ENCODE results near the gene XDH.

Gene XDH

DNA sequence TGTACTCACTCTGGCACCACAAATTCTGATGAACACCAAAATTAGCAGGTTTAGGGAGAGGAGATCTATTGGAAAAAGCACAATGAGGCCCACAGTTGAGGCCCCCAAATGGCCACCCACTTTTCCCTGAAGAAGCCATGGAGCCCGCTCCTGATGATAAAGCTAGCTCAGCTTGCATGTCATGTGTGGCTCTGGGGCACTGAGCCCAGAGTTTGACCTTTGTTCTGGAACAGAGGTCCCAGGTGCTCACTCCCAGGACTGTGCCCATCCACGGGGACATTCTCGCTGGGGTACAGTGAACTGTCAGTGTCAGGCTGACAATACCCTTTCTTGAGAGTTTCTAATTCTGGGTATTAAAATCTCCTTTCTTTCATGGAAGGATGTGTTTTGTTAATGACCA is 36.2 kb downstream of the XDH start:
- no peak overlapping the region for H3K27ac ChIP-seq (replicated peaks)
- H3K27me3 ChIP-seq (ENCODE audit: insufficient read depth, poor library complexity, severe bottlenecking) = no peaks in the 10 kb centered on the region
- H3K4me3 ChIP-seq (replicated peaks; ENCODE audit: insufficient read depth, low read length) = no peak overlapping the region
- TF ChIP-seq GABPA (IDR thresholded peaks at IDR 0.05; ENCODE audit: low read depth) (no peak), POLR2AphosphoS5 (IDR thresholded peaks at IDR 0.05; ENCODE audit: low read depth) (no peak), SPI1 (IDR thresholded peaks at IDR 0.05; ENCODE audit: borderline replicate concordance, low read depth) (no peak)
- TF ChIP-seq, protein P1, sequence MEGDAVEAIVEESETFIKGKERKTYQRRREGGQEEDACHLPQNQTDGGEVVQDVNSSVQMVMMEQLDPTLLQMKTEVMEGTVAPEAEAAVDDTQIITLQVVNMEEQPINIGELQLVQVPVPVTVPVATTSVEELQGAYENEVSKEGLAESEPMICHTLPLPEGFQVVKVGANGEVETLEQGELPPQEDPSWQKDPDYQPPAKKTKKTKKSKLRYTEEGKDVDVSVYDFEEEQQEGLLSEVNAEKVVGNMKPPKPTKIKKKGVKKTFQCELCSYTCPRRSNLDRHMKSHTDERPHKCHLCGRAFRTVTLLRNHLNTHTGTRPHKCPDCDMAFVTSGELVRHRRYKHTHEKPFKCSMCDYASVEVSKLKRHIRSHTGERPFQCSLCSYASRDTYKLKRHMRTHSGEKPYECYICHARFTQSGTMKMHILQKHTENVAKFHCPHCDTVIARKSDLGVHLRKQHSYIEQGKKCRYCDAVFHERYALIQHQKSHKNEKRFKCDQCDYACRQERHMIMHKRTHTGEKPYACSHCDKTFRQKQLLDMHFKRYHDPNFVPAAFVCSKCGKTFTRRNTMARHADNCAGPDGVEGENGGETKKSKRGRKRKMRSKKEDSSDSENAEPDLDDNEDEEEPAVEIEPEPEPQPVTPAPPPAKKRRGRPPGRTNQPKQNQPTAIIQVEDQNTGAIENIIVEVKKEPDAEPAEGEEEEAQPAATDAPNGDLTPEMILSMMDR (IDR thresholded peaks at IDR 0.05; ENCODE audit: insufficient read depth, low read length) = no peak
- TF ChIP-seq, protein P2, sequence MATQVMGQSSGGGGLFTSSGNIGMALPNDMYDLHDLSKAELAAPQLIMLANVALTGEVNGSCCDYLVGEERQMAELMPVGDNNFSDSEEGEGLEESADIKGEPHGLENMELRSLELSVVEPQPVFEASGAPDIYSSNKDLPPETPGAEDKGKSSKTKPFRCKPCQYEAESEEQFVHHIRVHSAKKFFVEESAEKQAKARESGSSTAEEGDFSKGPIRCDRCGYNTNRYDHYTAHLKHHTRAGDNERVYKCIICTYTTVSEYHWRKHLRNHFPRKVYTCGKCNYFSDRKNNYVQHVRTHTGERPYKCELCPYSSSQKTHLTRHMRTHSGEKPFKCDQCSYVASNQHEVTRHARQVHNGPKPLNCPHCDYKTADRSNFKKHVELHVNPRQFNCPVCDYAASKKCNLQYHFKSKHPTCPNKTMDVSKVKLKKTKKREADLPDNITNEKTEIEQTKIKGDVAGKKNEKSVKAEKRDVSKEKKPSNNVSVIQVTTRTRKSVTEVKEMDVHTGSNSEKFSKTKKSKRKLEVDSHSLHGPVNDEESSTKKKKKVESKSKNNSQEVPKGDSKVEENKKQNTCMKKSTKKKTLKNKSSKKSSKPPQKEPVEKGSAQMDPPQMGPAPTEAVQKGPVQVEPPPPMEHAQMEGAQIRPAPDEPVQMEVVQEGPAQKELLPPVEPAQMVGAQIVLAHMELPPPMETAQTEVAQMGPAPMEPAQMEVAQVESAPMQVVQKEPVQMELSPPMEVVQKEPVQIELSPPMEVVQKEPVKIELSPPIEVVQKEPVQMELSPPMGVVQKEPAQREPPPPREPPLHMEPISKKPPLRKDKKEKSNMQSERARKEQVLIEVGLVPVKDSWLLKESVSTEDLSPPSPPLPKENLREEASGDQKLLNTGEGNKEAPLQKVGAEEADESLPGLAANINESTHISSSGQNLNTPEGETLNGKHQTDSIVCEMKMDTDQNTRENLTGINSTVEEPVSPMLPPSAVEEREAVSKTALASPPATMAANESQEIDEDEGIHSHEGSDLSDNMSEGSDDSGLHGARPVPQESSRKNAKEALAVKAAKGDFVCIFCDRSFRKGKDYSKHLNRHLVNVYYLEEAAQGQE (IDR thresholded peaks at IDR 0.05; ENCODE audit: insufficient replicate concordance, low read depth) = no peak
- no peak for DNase-seq (ENCODE audit: low read depth in 1 of 2, low spot score in 1 of 2)

DNA sequence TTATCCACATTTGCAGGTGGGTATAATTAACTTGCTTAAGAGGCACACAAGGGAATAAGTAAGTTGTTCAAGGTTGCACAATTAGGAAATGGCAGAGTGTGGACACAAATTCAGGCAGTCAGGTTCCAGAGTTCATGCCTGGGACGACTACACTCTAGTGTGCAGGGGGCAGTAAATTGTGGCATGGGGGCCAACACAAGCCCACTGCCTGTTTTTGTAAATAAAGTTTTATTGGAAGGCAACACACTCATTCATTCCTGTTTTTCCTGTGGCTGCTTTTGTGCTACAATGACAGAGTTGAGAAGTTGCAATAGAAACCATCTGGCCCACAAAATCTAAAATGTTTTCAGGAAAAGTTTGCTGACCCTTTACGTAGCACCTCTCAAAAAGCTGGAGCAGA is 41.4 kb downstream of the XDH start:
- no peak for DNase-seq (ENCODE audit: low read depth in 1 of 2, low spot score in 1 of 2)
- no peaks in the 10 kb centered on the region for H3K27me3 ChIP-seq (ENCODE audit: insufficient read depth, poor library complexity, severe bottlenecking)

DNA sequence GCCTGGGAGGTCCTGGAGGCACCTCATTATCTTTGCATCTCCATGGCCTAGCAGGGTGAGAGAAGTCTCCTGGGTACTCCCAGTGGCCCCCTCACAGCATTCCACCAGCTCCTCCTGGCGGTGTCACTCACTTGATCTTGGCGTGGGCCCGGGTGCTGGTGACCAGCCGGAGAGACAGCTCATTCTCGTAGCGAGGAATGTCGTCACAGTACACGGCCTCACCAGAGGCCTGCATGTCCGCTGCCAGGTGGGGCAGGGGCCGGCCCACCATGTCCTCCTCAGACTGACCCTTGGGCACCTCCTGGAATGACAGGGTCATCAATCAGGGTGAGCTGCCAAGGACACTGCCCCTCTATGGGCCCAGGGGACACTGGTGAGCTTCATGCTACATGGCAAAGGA is 42.4 kb downstream of the XDH start:
- Histone ChIP-seq H3K27ac (replicated peaks) (no peak overlapping the region), H3K4me3 (replicated peaks; ENCODE audit: insufficient read depth, low read length) (no peak overlapping the region), H3K27me3 (ENCODE audit: insufficient read depth, poor library complexity, severe bottlenecking) (no peaks in the 10 kb centered on the region)
- no peak for DNase-seq (ENCODE audit: low read depth in 1 of 2, low spot score in 1 of 2)
- TF ChIP-seq, protein P2 (IDR thresholded peaks at IDR 0.05; ENCODE audit: insufficient replicate concordance, low read depth) = no peak
- TF ChIP-seq GABPA (IDR thresholded peaks at IDR 0.05; ENCODE audit: low read depth) (no peak), SPI1 (IDR thresholded peaks at IDR 0.05; ENCODE audit: borderline replicate concordance, low read depth) (no peak), POLR2AphosphoS5 (IDR thresholded peaks at IDR 0.05; ENCODE audit: low read depth) (no peak)
- TF ChIP-seq, protein P1 (IDR thresholded peaks at IDR 0.05; ENCODE audit: insufficient read depth, low read length) = no peak

More for the DNA sequence above, 41.4 kb downstream of the XDH start:
- TF ChIP-seq, protein P2 (IDR thresholded peaks at IDR 0.05; ENCODE audit: insufficient replicate concordance, low read depth) = no peak
- TF ChIP-seq SPI1 (IDR thresholded peaks at IDR 0.05; ENCODE audit: borderline replicate concordance, low read depth) (no peak), GABPA (IDR thresholded peaks at IDR 0.05; ENCODE audit: low read depth) (no peak), POLR2AphosphoS5 (IDR thresholded peaks at IDR 0.05; ENCODE audit: low read depth) (no peak)
- TF ChIP-seq, protein P1 (IDR thresholded peaks at IDR 0.05; ENCODE audit: insufficient read depth, low read length) = no peak
- no peak overlapping the region for H3K27ac ChIP-seq (replicated peaks)
- H3K4me3 ChIP-seq (replicated peaks; ENCODE audit: insufficient read depth, low read length) = no peak overlapping the region

Data from HL-60 (cell line).